ENCODE results near the gene SPIRE1.

The SPIRE1 gene

DNA sequence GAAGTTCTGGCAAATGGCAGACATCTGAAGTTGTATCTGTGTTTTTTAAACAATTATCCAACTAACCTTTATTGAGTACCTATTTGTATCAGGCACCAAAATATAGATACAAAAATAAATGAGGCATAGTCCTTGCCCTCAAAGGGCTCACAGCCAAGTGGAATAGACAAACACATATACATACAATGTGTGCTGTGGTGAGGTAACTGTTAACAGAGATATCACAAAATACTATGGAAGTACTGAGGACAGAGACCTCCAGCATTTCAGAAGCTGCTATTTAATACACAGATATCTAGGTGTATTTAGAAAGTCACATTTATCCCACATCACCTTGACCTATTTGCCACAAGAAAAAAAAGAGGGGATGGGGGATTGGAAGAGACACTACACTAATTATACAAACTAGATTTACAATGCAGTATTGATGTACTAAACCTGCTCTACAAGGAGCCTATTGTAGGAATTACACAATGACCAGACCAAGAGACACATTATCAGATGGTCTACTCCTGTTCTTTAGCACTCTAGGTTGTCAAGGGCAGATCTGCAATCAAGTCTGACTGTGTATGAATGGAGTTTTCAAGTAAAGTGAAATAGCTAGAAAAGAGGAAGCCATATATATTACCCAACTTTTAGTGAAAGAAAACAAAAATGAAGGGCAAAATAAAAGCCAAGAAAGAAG is 62.2 kb downstream of the SPIRE1 start:
- H2BK5ac ChIP-seq (ENCODE audit: low read length) = no peak overlapping the region
- no peak overlapping the region for H3K18ac ChIP-seq (ENCODE audit: low read length)
- no peaks in the 10 kb centered on the region for H3K36me3 ChIP-seq (replicated peaks in 1 of 2; ENCODE audit: control insufficient read depth in 2 of 2, insufficient read depth in 2 of 2, low read length in 2 of 2)
- H4K8ac ChIP-seq (ENCODE audit: low read depth, low read length) = no peak overlapping the region
- no peaks in the 10 kb centered on the region for H3K9me3 ChIP-seq (replicated peaks in 1 of 2; ENCODE audit: control insufficient read depth in 2 of 2, insufficient read depth in 1 of 2, low read depth in 1 of 2, low read length in 2 of 2)
- no peak overlapping the region for H2AK5ac ChIP-seq (ENCODE audit: low read depth, low read length)
- peaks cover 4 to 19% of the 10 kb centered on the region in 2 donors for H3K4me1 ChIP-seq (ENCODE audit: control insufficient read depth in 2 of 2, insufficient read depth in 1 of 2, low read depth in 1 of 2, low read length in 2 of 2)
- no peak overlapping the region for H3K4me2 ChIP-seq (ENCODE audit: insufficient read depth, low read length, poor library complexity, severe bottlenecking)
- DNase-seq (ENCODE audit: low spot score) = no peak
- H3K23ac ChIP-seq (ENCODE audit: low read depth, low read length, poor library complexity) = no peak overlapping the region
- no peak overlapping the region for H2BK120ac ChIP-seq (ENCODE audit: low read depth, low read length)
- H4K91ac ChIP-seq (ENCODE audit: low read depth, low read length, poor library complexity) = no peak overlapping the region
- H3K27me3 ChIP-seq (ENCODE audit: control insufficient read depth in 3 of 3, insufficient read depth in 3 of 3, low read depth in 1 of 3, low read length in 3 of 3) = no peaks in the 10 kb centered on the region
- H2BK15ac ChIP-seq (ENCODE audit: low read length) = no peak overlapping the region
- no peak overlapping the region for H3K4me3 ChIP-seq (ENCODE audit: low read length in 2 of 2)
- H2AFZ ChIP-seq (ENCODE audit: low read length) = no peak overlapping the region
- H2BK12ac ChIP-seq (ENCODE audit: low read length) = no peak overlapping the region
- H3K9ac ChIP-seq (ENCODE audit: low read depth, low read length, poor library complexity) = no peak overlapping the region
- no peak overlapping the region for H3K14ac ChIP-seq (ENCODE audit: low read length)
- no peaks in the 10 kb centered on the region for H3K79me1 ChIP-seq (ENCODE audit: low read depth, low read length)
- H3K4ac ChIP-seq (ENCODE audit: low read length) = no peak overlapping the region
- no peak overlapping the region for H3K27ac ChIP-seq (replicated peaks; ENCODE audit: low read length)

DNA sequence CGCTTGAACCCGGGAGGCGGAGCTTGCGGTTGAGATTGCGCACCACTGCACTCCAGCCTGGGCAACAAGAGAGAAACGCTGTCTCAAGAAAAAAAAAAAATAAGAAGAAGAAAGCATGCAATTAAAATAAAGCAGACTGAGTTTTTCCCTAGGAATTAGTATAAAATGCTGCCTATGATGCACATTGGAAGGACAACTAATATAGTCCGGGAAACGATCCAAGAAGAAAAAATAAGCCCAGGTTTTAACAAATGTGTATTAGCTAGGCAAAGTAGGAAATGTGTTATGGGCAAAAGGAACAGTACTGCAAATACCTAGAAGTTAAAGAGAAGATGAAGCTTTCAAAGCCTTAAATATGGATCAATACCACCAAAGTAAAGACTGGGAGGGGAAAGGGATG is 64.0 kb downstream of the SPIRE1 start:
- no peak overlapping the region for H4K91ac ChIP-seq (ENCODE audit: low read depth, low read length, poor library complexity)
- H3K4me1 ChIP-seq (ENCODE audit: control insufficient read depth in 2 of 2, insufficient read depth in 1 of 2, low read depth in 1 of 2, low read length in 2 of 2) = peaks cover 4 to 19% of the 10 kb centered on the region in 2 donors
- no peak overlapping the region for H3K9ac ChIP-seq (ENCODE audit: low read depth, low read length, poor library complexity)
- H2BK120ac ChIP-seq (ENCODE audit: low read depth, low read length) = no peak overlapping the region
- no peaks in the 10 kb centered on the region for H3K27me3 ChIP-seq (ENCODE audit: control insufficient read depth in 3 of 3, insufficient read depth in 3 of 3, low read depth in 1 of 3, low read length in 3 of 3)
- no peak overlapping the region for H2BK12ac ChIP-seq (ENCODE audit: low read length)
- no peak overlapping the region for H2BK15ac ChIP-seq (ENCODE audit: low read length)
- H3K18ac ChIP-seq (ENCODE audit: low read length) = no peak overlapping the region
- H3K79me1 ChIP-seq (ENCODE audit: low read depth, low read length) = no peaks in the 10 kb centered on the region
- H3K4me2 ChIP-seq (ENCODE audit: insufficient read depth, low read length, poor library complexity, severe bottlenecking) = no peak overlapping the region
- no peak overlapping the region for H3K23ac ChIP-seq (ENCODE audit: low read depth, low read length, poor library complexity)
- H3K4ac ChIP-seq (ENCODE audit: low read length) = no peak overlapping the region
- H3K9me3 ChIP-seq (replicated peaks in 1 of 2; ENCODE audit: control insufficient read depth in 2 of 2, insufficient read depth in 1 of 2, low read depth in 1 of 2, low read length in 2 of 2) = no peaks in the 10 kb centered on the region
- no peak overlapping the region for H2BK5ac ChIP-seq (ENCODE audit: low read length)
- H3K27ac ChIP-seq (replicated peaks; ENCODE audit: low read length) = no peak overlapping the region
- WGBS, 2 donors (ENCODE audit: extremely low coverage in 2 of 2, insufficient read length in 2 of 2, insufficient replicate concordance in 1 of 2) = no CpG with 5 or more reads among the region's 8 CpGs
- H2AFZ ChIP-seq (ENCODE audit: low read length) = no peak overlapping the region
- no peak overlapping the region for H4K8ac ChIP-seq (ENCODE audit: low read depth, low read length)
- no peak overlapping the region for H3K4me3 ChIP-seq (ENCODE audit: low read length in 2 of 2)
- no peak for DNase-seq (ENCODE audit: low spot score)
- H2AK5ac ChIP-seq (ENCODE audit: low read depth, low read length) = no peak overlapping the region
- no peaks in the 10 kb centered on the region for H3K36me3 ChIP-seq (replicated peaks in 1 of 2; ENCODE audit: control insufficient read depth in 2 of 2, insufficient read depth in 2 of 2, low read length in 2 of 2)
- no peak overlapping the region for H3K14ac ChIP-seq (ENCODE audit: low read length)

DNA sequence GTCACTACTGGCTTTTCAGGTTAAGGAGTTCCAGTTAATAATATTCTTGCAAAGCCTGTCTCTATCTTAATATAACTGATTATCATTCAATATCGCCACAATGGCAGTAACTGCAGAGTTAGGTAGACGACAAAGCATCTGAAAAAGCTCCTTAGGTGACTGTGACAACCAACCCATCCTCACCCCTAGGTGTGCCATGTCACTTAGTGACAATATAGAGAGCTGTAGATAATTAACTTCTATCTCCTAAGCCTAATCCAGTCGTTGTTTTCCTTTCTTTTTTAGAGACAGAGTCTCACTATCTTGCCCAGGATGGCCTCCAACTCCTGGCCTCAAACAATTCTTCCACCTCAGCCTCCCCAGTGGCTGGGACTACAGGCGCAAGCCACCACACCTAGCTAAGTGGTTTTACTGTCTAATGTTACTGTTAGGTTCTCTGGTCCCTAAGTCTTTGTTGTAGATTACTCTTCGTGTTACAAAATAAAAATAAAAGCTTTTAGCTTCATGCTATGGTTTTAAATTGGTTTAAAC is 65.2 kb downstream of the SPIRE1 start:
- Histone ChIP-seq H4K8ac (ENCODE audit: low read depth, low read length) (no peak overlapping the region), H2AK5ac (ENCODE audit: low read depth, low read length) (no peak overlapping the region), H4K91ac (ENCODE audit: low read depth, low read length, poor library complexity) (no peak overlapping the region), H3K14ac (ENCODE audit: low read length) (no peak overlapping the region), H3K9ac (ENCODE audit: low read depth, low read length, poor library complexity) (no peak overlapping the region), H3K4me2 (ENCODE audit: insufficient read depth, low read length, poor library complexity, severe bottlenecking) (no peak overlapping the region), H3K4me3 (ENCODE audit: low read length in 2 of 2) (no peak overlapping the region), H2BK5ac (ENCODE audit: low read length) (no peak overlapping the region), H2BK15ac (ENCODE audit: low read length) (no peak overlapping the region), H3K23ac (ENCODE audit: low read depth, low read length, poor library complexity) (no peak overlapping the region), H3K27ac (replicated peaks; ENCODE audit: low read length) (no peak overlapping the region), H3K27me3 (ENCODE audit: control insufficient read depth in 3 of 3, insufficient read depth in 3 of 3, low read depth in 1 of 3, low read length in 3 of 3) (no peaks in the 10 kb centered on the region), H3K18ac (ENCODE audit: low read length) (no peak overlapping the region), H2BK120ac (ENCODE audit: low read depth, low read length) (no peak overlapping the region), H2BK12ac (ENCODE audit: low read length) (no peak overlapping the region), H3K79me1 (ENCODE audit: low read depth, low read length) (no peaks in the 10 kb centered on the region), H3K4ac (ENCODE audit: low read length) (no peak overlapping the region), H3K9me3 (replicated peaks in 1 of 2; ENCODE audit: control insufficient read depth in 2 of 2, insufficient read depth in 1 of 2, low read depth in 1 of 2, low read length in 2 of 2) (no peaks in the 10 kb centered on the region), H3K4me1 (ENCODE audit: control insufficient read depth in 2 of 2, insufficient read depth in 1 of 2, low read depth in 1 of 2, low read length in 2 of 2) (peaks cover 2 to 8% of the 10 kb centered on the region in 2 donors), H3K36me3 (replicated peaks in 1 of 2; ENCODE audit: control insufficient read depth in 2 of 2, insufficient read depth in 2 of 2, low read length in 2 of 2) (no peaks in the 10 kb centered on the region), H2AFZ (ENCODE audit: low read length) (no peak overlapping the region)
- no CpG with 5 or more reads among the region's 5 CpGs for WGBS, 2 donors (ENCODE audit: extremely low coverage in 2 of 2, insufficient read length in 2 of 2, insufficient replicate concordance in 1 of 2)
- DNase-seq (ENCODE audit: low spot score) = no peak

- no peak overlapping the region for H3K18ac ChIP-seq (ENCODE audit: low read length)
- no peak overlapping the region for H3K4me2 ChIP-seq (ENCODE audit: insufficient read depth, low read length, poor library complexity, severe bottlenecking)
- H2BK12ac ChIP-seq (ENCODE audit: low read length) = no peak overlapping the region
- no peaks in the 10 kb centered on the region for H3K27me3 ChIP-seq (ENCODE audit: control insufficient read depth in 3 of 3, insufficient read depth in 3 of 3, low read depth in 1 of 3, low read length in 3 of 3)
- no peaks in the 10 kb centered on the region for H3K79me1 ChIP-seq (ENCODE audit: low read depth, low read length)
- no peak overlapping the region for H3K4me3 ChIP-seq (ENCODE audit: low read length in 2 of 2)
- H3K27ac ChIP-seq (replicated peaks; ENCODE audit: low read length) = no peak overlapping the region
- H2AK5ac ChIP-seq (ENCODE audit: low read depth, low read length) = no peak overlapping the region
- H3K14ac ChIP-seq (ENCODE audit: low read length) = no peak overlapping the region
- no peak for DNase-seq (ENCODE audit: low spot score)
- no peak overlapping the region for H4K91ac ChIP-seq (ENCODE audit: low read depth, low read length, poor library complexity)
- H3K23ac ChIP-seq (ENCODE audit: low read depth, low read length, poor library complexity) = no peak overlapping the region
- H3K9ac ChIP-seq (ENCODE audit: low read depth, low read length, poor library complexity) = no peak overlapping the region
- H3K4me1 ChIP-seq (ENCODE audit: control insufficient read depth in 2 of 2, insufficient read depth in 1 of 2, low read depth in 1 of 2, low read length in 2 of 2) = no peaks in the 10 kb centered on the region
- H4K8ac ChIP-seq (ENCODE audit: low read depth, low read length) = no peak overlapping the region
- H2BK120ac ChIP-seq (ENCODE audit: low read depth, low read length) = no peak overlapping the region
- H2AFZ ChIP-seq (ENCODE audit: low read length) = no peak overlapping the region
- H2BK5ac ChIP-seq (ENCODE audit: low read length) = no peak overlapping the region
- no peak overlapping the region for H3K4ac ChIP-seq (ENCODE audit: low read length)
- H2BK15ac ChIP-seq (ENCODE audit: low read length) = no peak overlapping the region
- H3K36me3 ChIP-seq (replicated peaks in 1 of 2; ENCODE audit: control insufficient read depth in 2 of 2, insufficient read depth in 2 of 2, low read length in 2 of 2) = no peaks in the 10 kb centered on the region
- H3K9me3 ChIP-seq (replicated peaks in 1 of 2; ENCODE audit: control insufficient read depth in 2 of 2, insufficient read depth in 1 of 2, low read depth in 1 of 2, low read length in 2 of 2) = no peaks in the 10 kb centered on the region
Measured at GRCh38 chr18:12589448-12589847, 68.5 kb downstream of the SPIRE1 start.

Data from neuronal stem cell (in vitro differentiated cells).